COLO829 (cell line): ENCODE data around the gene SIN3B.

Experiments
- DNase-seq: peaks from one replicate; pipeline ENCODE4 v3.0.0; 2012; ENCODE audit warnings: low spot score

SIN3B gene

GRCh38 chr19:16825312-16826052, 3.7 kb upstream of the SIN3B start:
- DNase-seq = no peak

GRCh38 chr19:16829822-16830289, 658 bp downstream of the SIN3B start:
- no peak for DNase-seq

GRCh38 chr19:16830679-16831078, 1.5 kb downstream of the SIN3B start:
- DNase-seq = no peak

- DNase-seq = no peak
Measured at GRCh38 chr19:16831531-16831930, 2.3 kb downstream of the SIN3B start.

- no peak for DNase-seq
Measured at GRCh38 chr19:16834747-16835146, 5.5 kb downstream of the SIN3B start.

- no peak for DNase-seq
Measured at GRCh38 chr19:16836115-16837034, 7.2 kb downstream of the SIN3B start.

- no peak for DNase-seq
Measured at GRCh38 chr19:16837035-16837362, 7.8 kb downstream of the SIN3B start.

- no peak for DNase-seq
Measured at GRCh38 chr19:16841391-16841926, 12.3 kb downstream of the SIN3B start.

GRCh38 chr19:16846901-16847300, 17.7 kb downstream of the SIN3B start:
- DNase-seq = no peak

- DNase-seq = no peak
Measured at GRCh38 chr19:16847430-16847829, 18.2 kb downstream of the SIN3B start.

- no peak for DNase-seq
Measured at GRCh38 chr19:16849168-16849567, 20.0 kb downstream of the SIN3B start.

GRCh38 chr19:16850133-16850532, 20.9 kb downstream of the SIN3B start:
- DNase-seq = no peak

GRCh38 chr19:16851031-16851712, 22.0 kb downstream of the SIN3B start:
- no peak for DNase-seq

GRCh38 chr19:16853066-16853465, 23.9 kb downstream of the SIN3B start:
- no peak for DNase-seq

- DNase-seq = no peak
Measured at GRCh38 chr19:16856091-16856490, 26.9 kb downstream of the SIN3B start.

- no peak for DNase-seq
Measured at GRCh38 chr19:16859626-16860025, 30.4 kb downstream of the SIN3B start.

- no peak for DNase-seq
Measured at GRCh38 chr19:16860118-16860517, 30.9 kb downstream of the SIN3B start.

GRCh38 chr19:16861011-16861410, 31.8 kb downstream of the SIN3B start:
- DNase-seq = no peak

GRCh38 chr19:16861834-16862233, 32.6 kb downstream of the SIN3B start:
- DNase-seq = no peak

- no peak for DNase-seq
Measured at GRCh38 chr19:16862826-16863415, 33.7 kb downstream of the SIN3B start.

GRCh38 chr19:16867211-16867610, 38.0 kb downstream of the SIN3B start:
- no peak for DNase-seq
